Transverse colon (tissue), 4 donors: ENCODE measurements around the gene TIMP1.
A peak's percentile ranks its signal among the peaks of the same experiment; 100 is the strongest.

Experiments used
- CTCF ChIP-seq, 5 experiments: fragments of 200-600 bp in 3 of 5; fragments of 450-650 bp in 2 of 5; sonication (generic) in 3 of 5; IDR thresholded peaks; 1 replicate in 2 of 5; 2 replicates in 3 of 5; pipeline ENCODE4 v1.5.1; 2016 to 2017; ENCODE audit warnings: antibody characterized with exemption in 5 of 5, inconsistent platforms in 3 of 5, mild to moderate bottlenecking in 2 of 5, moderate library complexity in 1 of 5
- POLR2A ChIP-seq: fragments of 450-650 bp; IDR thresholded peaks from one replicate; pipeline ENCODE4 v1.6.1; 2016; ENCODE audit warnings: antibody characterized with exemption, mild to moderate bottlenecking, moderate library complexity
- POLR2AphosphoS5 ChIP-seq, 3 donors: sonication (generic); formaldehyde crosslinking; IDR thresholded peaks; one replicate each; pipeline ENCODE4 v1.6.1; 2016; ENCODE audit warnings: antibody characterized with exemption in 3 of 3

GRCh38 chrX:47619486-47620302 is 37.5 kb downstream of the TIMP1 start, which contains the start of gene SYN1:
- peak in 2 of 5 experiments; percentile 8 to 23 for TF ChIP-seq CTCF (IDR thresholded peaks at IDR 0.05)
- no peak for TF ChIP-seq POLR2AphosphoS5 (IDR thresholded peaks at IDR 0.05)
- TF ChIP-seq POLR2A = no peak
